ENCODE data around the gene MMP17.

The MMP17 gene

DNA sequence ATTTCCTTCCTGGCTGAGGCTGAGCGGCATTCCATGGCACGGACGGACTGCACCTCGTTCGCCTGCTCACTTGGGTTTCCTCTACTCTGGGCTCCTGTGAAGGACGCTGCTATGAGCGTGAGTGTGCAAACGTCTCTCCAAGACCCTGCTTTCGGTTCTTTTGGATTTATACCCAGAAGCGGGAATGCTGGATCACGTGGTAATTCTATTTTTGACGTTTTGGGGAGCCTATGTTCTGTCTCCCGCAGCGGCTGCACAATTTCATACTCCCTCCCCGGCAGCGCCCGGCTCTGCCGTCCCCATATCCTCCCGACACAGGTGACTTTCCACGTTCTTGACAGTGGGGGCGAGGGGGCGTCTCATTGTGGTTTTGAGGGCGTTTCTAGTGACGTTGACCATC is 20.6 kb downstream of the MMP17 start:
- DNase-seq (ENCODE audit: low read depth in 2 of 2), result no peak

- DNase-seq (ENCODE audit: low read depth in 2 of 2), result no peak
These were observed 21.7 kb downstream of the MMP17 start for GRCh38 chr12:131849700-131850553.

GRCh38 chr12:131850856-131851559 is 22.8 kb downstream of the MMP17 start:
- DNase-seq (ENCODE audit: low read depth in 2 of 2), result no peak

DNA sequence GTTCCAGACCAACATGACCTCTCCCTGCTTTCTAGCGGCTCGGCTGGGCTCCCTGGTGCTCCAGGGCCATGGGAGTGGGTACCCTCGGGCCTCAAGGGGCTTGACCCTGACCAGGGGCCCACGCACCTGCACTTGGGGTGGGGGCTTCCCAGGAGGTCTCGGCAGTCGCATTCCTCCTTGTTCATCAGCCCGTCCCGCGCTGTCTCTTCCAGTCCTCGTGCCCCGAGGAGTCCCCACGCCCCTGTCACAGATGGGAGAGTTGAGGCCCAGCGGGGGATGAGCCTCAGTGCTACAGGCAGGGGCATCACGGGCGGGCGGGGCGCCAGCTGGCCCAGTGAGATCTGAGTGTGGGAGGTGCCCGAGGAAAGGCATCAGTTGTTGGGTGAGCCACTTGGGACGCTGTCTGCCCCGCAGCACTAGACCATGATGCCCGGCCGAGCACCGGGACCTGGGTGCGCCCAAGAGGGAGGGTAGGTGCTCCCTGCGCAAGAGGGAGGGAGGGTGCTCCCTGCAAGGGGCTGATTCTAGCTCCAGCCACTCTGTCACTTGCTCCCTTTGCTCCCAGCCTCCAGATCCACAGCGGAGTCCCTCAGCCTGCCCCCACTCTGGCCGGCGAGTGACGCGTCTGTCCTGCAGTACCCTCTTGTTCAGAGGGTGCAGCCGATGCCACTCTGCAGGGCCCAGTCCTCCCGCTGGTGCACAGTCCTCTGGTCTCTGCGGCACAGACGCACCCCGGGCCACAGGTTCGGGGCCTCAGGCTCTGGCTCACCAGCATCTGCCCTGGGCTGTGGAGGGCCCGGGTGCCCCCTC is 23.8 kb downstream of the MMP17 start:
- no peak for DNase-seq (ENCODE audit: low read depth in 2 of 2)

DNA sequence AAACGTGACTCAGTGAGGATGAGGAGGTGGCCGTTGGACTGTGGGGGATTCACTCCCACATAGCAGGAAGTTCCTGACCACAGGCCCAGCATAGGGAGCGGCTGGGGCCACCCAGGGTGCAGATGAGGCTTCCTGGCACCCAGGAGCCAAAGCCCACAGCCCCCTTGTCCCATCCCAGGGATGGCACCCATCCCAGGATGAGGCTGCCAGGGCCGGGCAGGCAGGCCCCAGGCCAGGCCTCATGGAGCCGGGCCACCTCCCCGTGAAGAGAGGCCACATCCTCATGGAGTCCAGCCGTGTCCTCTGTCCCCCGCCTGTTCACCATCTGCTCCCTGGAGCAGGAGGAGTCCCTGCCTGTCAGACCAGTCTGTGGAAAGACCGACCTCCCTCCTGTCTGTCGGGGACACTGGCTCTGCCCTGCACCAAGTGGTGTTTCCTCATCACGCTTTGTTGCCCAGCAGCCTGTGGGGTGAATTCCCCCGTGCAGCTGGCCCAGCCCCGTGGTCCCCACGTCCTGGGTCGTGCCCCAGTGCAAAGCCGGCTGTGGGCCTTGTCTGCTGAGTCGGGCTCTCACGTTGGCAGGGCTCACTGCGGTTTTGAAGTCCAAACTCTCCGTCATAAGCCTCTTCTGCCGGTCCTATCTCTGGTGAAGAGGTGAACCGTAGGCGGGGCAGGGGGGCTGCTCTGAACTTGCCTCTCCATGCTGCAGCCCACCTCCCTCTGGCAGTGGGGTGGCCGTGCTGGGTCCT is 24.5 kb downstream of the MMP17 start:
- no peak for DNase-seq (ENCODE audit: low read depth in 2 of 2)

DNA sequence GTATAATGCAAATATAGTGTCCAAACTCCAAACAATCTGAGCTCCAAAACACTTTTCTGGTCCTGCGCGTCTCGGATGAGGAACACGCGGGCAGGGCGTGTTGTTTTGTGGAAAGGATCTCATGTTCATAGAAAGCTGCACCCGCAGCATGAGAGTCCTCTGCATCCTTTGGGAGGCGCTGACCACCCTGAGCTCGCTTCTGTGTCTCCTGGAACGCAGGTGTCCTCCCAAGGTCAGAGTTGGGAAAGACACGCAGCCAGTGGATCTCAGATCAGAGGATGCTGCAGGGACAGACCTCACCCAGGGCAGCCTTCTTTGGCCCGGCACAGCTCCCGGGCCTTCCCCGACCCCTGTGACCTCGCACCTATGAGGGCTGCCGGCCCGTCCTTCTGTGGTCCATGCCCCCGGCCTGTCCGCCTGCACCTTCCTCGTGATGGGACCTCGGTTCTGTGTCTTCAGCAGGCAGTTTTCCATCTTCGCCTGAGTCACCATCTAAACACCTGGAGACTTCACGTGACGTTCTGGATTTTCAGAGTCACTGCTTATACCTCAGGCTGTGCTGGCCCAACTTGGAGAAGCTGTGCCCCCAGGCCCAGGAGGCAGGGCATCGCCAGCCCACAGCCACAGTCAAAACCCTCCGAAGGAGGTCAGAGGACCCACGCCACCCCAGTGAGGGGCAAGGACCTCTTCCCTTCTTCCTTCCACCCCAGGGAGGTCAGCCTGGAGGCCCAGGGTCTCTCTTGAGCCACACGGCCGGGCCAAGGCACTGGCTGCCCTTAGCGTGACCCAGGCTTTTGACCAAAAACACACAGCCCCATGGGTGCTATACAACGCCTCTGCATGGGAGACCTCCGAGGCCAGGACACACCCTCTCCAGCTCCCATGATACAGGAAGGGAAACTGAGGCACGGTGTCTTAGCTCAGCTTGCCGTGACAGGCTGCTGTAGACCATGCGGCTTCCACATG is 25.9 kb downstream of the MMP17 start:
- DNase-seq (ENCODE audit: low read depth in 2 of 2), result no peak

DNA sequence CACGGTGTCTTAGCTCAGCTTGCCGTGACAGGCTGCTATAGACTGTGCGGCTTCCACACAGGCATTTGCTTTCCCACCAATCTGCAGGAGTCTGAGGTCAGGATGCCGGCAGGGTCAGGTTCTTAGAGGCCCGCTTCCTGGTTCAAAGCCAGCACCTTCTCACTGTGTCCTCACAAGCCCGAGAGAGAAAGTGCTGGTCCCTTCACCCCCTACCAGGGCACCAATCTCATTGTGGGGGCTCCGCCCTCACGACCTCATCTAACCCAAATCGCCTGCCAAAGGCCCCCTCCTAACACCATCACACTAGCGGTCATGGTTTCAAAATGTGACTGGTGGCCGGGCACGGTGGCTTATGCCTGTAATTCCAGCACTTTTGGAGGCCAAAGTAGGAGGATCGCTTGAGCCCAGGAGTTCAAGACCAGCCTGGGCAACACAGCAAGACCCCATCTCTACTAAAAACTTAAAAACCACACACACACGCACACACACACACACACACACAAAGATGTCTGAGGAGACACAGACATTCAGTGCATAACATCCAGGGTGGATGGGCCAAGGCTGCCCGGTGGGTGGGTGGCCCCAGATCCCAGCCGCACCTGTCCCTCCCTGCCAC is 26.8 kb downstream of the MMP17 start:
- DNase-seq (ENCODE audit: low read depth in 2 of 2), result no peak

- DNase-seq (ENCODE audit: low read depth in 2 of 2), result no peak
These were observed 27.4 kb downstream of the MMP17 start for GRCh38 chr12:131855521-131856142.

DNA sequence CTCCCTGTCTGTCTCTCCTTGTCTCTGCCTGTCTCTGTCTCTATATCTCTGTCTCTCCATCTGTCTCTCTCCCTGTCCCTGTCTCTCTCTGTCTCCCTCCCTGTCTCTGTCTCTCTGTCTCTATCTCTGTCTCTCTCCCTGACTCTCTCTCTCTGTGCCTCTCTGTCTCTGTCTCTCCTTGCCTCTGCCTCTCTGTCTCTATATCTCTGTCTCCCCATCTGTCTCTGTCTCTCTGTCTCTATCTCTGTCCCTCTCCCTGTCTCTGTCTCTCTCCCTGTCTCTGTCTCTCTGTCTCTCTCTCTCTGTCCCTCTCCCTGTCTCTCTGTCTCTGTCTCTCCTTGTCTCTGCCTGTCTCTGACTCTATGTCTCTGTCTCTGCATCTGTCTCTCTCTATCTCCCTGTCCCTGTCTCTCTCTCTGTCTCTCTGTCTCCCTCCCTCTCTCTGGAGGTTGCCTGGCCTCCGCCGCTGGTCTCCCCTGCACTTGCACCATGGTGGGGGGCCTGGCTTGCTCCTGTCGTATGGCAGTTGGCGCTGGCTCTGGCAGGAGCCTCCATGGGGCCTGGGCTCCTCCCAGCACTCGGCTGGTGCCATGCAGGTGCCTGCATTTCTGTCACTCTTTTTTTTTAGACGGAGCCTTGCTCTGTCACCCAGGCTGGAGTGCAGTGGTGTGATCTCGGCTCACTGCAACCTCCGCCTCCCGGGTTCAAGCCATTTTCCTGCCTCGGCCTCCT is 28.3 kb downstream of the MMP17 start:
- DNase-seq (ENCODE audit: low read depth in 2 of 2), result no peak

DNA sequence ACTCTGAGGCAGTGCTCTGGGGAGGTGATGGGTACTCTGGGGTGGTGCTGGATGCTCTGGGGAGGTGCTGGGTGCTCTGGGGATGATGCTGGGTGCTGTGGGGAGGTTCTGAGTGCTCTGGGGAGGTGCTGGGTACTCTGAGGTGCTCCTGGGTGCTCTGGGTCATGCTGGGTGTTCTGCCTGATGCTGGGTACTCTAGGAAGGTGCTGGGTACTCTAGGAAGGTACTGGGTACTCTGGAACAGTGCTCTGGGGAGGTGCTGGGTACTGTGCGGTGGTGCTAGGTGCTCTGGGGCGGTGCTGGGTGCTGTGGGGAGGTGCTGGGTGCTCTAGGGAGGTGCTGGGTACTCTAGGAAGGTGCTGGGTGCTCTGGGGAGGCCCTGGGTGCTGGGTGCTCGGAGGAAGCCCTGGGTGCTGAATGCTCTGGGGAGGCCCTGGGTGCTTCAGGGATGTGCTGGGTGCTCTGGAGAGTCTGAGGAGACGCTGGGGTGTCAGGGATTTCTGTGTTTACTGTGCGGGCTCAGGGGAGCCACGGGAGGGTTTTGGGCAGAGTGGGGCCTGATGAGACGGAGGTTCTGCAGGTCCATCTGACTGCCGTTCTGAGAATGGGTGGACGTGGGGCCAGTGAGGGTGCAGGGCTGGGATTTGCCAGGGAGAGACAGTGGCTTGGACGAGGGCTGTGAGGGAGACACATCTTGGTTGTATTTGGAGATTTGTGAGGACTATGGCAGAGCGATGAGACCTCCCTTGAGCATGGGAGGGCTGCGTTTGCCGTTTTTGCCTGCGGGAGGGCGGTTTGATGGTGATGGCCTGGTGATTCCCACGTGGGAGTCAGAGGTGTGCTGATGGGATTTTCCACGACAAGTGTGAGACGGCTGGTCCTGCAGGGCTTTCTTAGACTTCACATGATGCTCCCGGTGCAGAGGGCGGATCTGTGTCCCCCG is 30.0 kb downstream of the MMP17 start:
- no peak for DNase-seq (ENCODE audit: low read depth in 2 of 2)

GRCh38 chr12:131860472-131861260 is 32.5 kb downstream of the MMP17 start:
- DNase-seq (ENCODE audit: low read depth in 2 of 2), result no peak

DNA sequence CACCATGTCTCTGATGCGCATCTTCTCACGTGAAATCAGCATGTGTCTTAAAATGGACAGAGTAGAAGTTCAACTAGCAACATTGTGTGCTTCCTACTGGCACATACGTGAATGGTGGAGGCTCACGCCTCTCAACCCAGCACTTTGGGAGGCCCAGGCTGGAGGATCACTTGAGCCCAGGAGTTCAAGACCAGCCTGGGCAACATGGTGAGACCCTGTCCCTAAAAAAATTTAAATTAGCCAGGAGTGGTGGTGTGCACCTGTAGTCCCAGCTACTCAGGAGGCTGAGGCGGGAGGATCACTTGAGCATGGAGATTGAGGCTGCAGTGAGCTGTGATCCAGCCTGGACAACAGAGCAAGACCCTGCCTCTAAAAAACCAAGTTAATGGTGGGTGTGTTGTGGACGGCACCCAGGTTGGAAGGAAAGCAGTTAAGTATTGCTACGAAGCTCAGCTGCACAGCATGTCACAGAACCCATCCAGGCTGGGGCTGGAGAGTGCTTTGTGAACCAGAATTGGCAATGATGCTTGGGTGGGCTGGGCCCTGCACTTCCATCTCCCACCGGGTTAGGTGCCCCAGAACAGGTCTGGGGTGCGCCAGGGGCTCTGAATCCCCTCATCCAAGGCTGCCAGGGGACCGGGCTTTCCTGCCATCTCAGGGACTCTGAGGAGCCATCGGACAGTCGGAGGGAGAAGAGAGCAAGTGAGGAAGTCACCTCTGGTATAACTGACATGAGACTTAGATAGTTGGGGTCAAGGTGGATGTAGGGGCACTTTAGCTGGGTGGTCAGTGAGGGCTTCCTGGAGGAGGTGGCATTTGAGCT is 33.3 kb downstream of the MMP17 start:
- no peak for DNase-seq (ENCODE audit: low read depth in 2 of 2)

DNA sequence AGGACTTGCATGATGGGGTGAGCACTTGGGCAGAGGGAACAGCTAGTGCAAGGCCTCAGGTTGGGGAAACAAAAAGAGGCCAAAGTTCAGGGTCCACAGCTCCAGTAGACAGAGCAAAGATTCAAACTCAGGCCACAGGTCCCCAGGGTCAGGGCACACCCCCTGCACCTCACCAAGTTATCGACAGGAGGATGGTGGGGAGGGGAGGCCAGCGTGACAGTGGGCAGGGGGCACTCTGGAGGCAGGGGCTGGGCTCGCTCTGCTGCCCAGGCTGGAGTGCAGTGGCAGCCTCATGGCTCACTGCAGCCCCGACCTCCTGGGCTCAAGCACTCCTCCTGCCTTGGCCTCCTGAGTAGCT is 33.9 kb downstream of the MMP17 start:
- no peak for DNase-seq (ENCODE audit: low read depth in 2 of 2)

DNA sequence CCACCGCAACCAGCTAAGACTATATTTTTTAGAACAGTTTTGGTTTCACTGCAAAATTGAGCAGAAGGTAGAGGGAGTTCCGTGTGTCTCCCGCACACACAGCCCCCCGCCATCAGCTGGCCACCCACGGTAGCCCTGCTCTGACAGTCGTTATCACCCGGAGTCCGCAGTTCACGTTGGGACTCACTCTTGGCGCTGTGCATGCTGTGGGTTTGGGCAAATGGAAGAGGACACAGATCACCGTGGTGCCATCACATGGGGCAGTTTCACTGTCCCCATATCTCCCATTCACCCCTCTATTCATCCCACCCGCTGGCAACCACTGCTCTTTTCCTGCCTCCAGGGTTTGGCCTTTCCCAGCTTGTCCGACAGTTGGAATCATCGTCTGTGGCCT is 34.4 kb downstream of the MMP17 start:
- no peak for DNase-seq (ENCODE audit: low read depth in 2 of 2)

- no peak for DNase-seq (ENCODE audit: low read depth in 2 of 2)
These were observed 35.0 kb downstream of the MMP17 start for GRCh38 chr12:131862994-131863710.

All from fibroblast of skin of left biceps (primary cell).